ENCODE data around the gene NAA80.

NAA80 gene

GRCh38 chr3:50298836-50299637 lies at the start of gene NAA80, which contains the start of gene HYAL3:
Gene NAA80, minus strand, starts transcription at chr3:50299405. Its CDS starts 1,942 bp downstream, at chr3:50297463.
Gene HYAL3, minus strand, starts transcription at chr3:50299405. Its CDS starts 3,803 bp downstream, at chr3:50295602.
- Mint-ChIP-seq H3K27ac (peak within 1 kb of the TSS; percentile 97), H3K4me3 (peak within 1 kb of the TSS; percentile 93), H3K36me3 (no peaks in the 10 kb centered on the region), H3K27me3 (no peaks in the 10 kb centered on the region), H3K9me3 (no peaks in the 10 kb centered on the region), H3K4me1 (peaks cover 25% of the 10 kb centered on the region)

- Mint-ChIP-seq H3K4me3 (no peak overlapping the region), H3K36me3 (no peaks in the 10 kb centered on the region), H3K27me3 (no peaks in the 10 kb centered on the region), H3K4me1 (peaks cover 54% of the 10 kb centered on the region), H3K27ac (peak overlapping the region; percentile 23), H3K9me3 (no peaks in the 10 kb centered on the region)
Measured at GRCh38 chr3:50347187-50347813, 48.1 kb upstream of the NAA80 start.

- peaks cover 48% of the 10 kb centered on the region for H3K4me1 Mint-ChIP-seq
- H3K9me3 Mint-ChIP-seq: no peaks in the 10 kb centered on the region
- H3K27me3 Mint-ChIP-seq: no peaks in the 10 kb centered on the region
- peak within 1 kb of the TSS; percentile 68 for H3K4me3 Mint-ChIP-seq
- H3K27ac Mint-ChIP-seq: no peak within 1 kb of the TSS
- no peaks in the 10 kb centered on the region for H3K36me3 Mint-ChIP-seq
Measured at GRCh38 chr3:50345586-50346234, 46.5 kb upstream of the NAA80 start, which contains the start of gene ZMYND10. Gene ZMYND10, minus strand, starts transcription at chr3:50345732. Its CDS starts 153 bp downstream, at chr3:50345579.

- Mint-ChIP-seq H3K9me3 (no peaks in the 10 kb centered on the region), H3K27me3 (no peaks in the 10 kb centered on the region), H3K4me3 (no peak overlapping the region), H3K36me3 (no peaks in the 10 kb centered on the region), H3K27ac (no peak overlapping the region), H3K4me1 (peaks cover 44% of the 10 kb centered on the region)
Measured at GRCh38 chr3:50345008-50345407, 45.8 kb upstream of the NAA80 start.

GRCh38 chr3:50342813-50343633 lies 43.8 kb upstream of the NAA80 start:
- Mint-ChIP-seq H3K27me3 (no peaks in the 10 kb centered on the region), H3K4me3 (no peak overlapping the region), H3K27ac (no peak overlapping the region), H3K36me3 (no peaks in the 10 kb centered on the region), H3K9me3 (no peaks in the 10 kb centered on the region), H3K4me1 (peaks cover 46% of the 10 kb centered on the region)

GRCh38 chr3:50341996-50342650 lies 42.9 kb upstream of the NAA80 start:
- Mint-ChIP-seq H3K27ac (no peak overlapping the region), H3K27me3 (no peaks in the 10 kb centered on the region), H3K4me1 (peaks cover 39% of the 10 kb centered on the region), H3K9me3 (no peaks in the 10 kb centered on the region), H3K4me3 (no peak overlapping the region), H3K36me3 (no peaks in the 10 kb centered on the region)

GRCh38 chr3:50341537-50341936 lies 42.3 kb upstream of the NAA80 start:
- H3K27me3 Mint-ChIP-seq: no peaks in the 10 kb centered on the region
- H3K4me3 Mint-ChIP-seq: peak overlapping the region; percentile 74
- no peak overlapping the region for H3K27ac Mint-ChIP-seq
- H3K36me3 Mint-ChIP-seq: peaks cover 2% of the 10 kb centered on the region
- no peaks in the 10 kb centered on the region for H3K9me3 Mint-ChIP-seq
- H3K4me1 Mint-ChIP-seq: peaks cover 39% of the 10 kb centered on the region

GRCh38 chr3:50340448-50341329 lies 41.5 kb upstream of the NAA80 start, which contains the start of gene RASSF1:
Gene RASSF1, minus strand, starts transcription at chr3:50340836. Its CDS starts 31 bp downstream, at chr3:50340805.
- peak within 1 kb of the TSS; percentile 98 for H3K4me3 Mint-ChIP-seq
- H3K27ac Mint-ChIP-seq: peak within 1 kb of the TSS; percentile 69
- H3K27me3 Mint-ChIP-seq: no peaks in the 10 kb centered on the region
- H3K36me3 Mint-ChIP-seq: peaks cover 4% of the 10 kb centered on the region
- peaks cover 41% of the 10 kb centered on the region for H3K4me1 Mint-ChIP-seq
- H3K9me3 Mint-ChIP-seq: no peaks in the 10 kb centered on the region

GRCh38 chr3:50340147-50340447 lies 40.9 kb upstream of the NAA80 start:
- H3K9me3 Mint-ChIP-seq: no peaks in the 10 kb centered on the region
- peaks cover 4% of the 10 kb centered on the region for H3K36me3 Mint-ChIP-seq
- H3K27ac Mint-ChIP-seq: peak overlapping the region; percentile 69
- peak overlapping the region; percentile 98 for H3K4me3 Mint-ChIP-seq
- peaks cover 47% of the 10 kb centered on the region for H3K4me1 Mint-ChIP-seq
- no peaks in the 10 kb centered on the region for H3K27me3 Mint-ChIP-seq

- Mint-ChIP-seq H3K27ac (peak overlapping the region; percentile 69), H3K4me3 (peak overlapping the region; percentile 98), H3K36me3 (peaks cover 4% of the 10 kb centered on the region), H3K27me3 (no peaks in the 10 kb centered on the region), H3K4me1 (peaks cover 49% of the 10 kb centered on the region), H3K9me3 (no peaks in the 10 kb centered on the region)
Measured at GRCh38 chr3:50339485-50340146, 40.4 kb upstream of the NAA80 start.

- Mint-ChIP-seq H3K27ac (peak overlapping the region; percentile 85), H3K4me1 (peaks cover 55% of the 10 kb centered on the region), H3K4me3 (peak overlapping the region; percentile 98)
Measured at GRCh38 chr3:50338965-50339364, 39.8 kb upstream of the NAA80 start.

GRCh38 chr3:50337175-50337861 lies 38.1 kb upstream of the NAA80 start:
- Mint-ChIP-seq H3K4me3 (peak overlapping the region; percentile 98), H3K4me1 (peaks cover 61% of the 10 kb centered on the region), H3K27me3 (no peaks in the 10 kb centered on the region), H3K27ac (peak overlapping the region; percentile 99), H3K36me3 (peaks cover 4% of the 10 kb centered on the region), H3K9me3 (no peaks in the 10 kb centered on the region)

More at GRCh38 chr3:50338965-50339364, 39.8 kb upstream of the NAA80 start:
- H3K36me3 Mint-ChIP-seq: peaks cover 4% of the 10 kb centered on the region
- no peaks in the 10 kb centered on the region for H3K27me3 Mint-ChIP-seq
- H3K9me3 Mint-ChIP-seq: no peaks in the 10 kb centered on the region
